ENCODE measurements around the gene PDCD2. TPM values are rescaled to one million over a fixed set of nuclear protein-coding genes. Genes with fewer than 3 reads are reported as not detected.

The PDCD2 gene
- total and polyA plus RNA-seq, 4 donors: 19.6 to 28.3 (median 23.2) TPM

DNA sequence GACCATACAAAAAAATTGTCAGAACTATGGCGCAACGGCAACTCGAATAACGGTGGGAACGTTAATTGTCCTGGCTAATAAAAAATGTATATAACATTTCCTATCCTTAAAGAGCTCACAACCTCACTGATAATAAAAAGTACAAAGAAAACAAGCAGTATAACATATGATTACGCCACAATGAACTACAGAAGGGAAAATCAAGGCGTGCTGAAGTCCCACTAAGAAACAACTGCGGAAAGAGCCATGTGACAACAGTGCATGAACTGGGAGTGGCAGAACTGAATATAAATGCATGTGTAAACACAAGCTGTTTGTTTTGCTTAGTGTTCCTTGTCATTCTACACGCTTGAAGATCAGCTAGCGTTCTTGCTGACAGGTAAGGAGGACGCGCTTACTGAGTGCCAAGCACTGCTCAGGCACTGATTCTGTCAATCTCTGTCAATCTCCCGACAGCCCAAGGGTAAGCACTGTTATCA, 30.9 kb downstream of the PDCD2 start:
- WGBS: under 1% methylated on average over 13 of the region's 13 CpGs

More for the DNA sequence above, 30.9 kb downstream of the PDCD2 start:
- H3K27ac ChIP-seq (ENCODE audit: low read depth in 1 of 2, low read length in 2 of 2): peak overlapping the region; percentile 80 to 98
- peaks cover 0 to 2% (median under 1%) of the 10 kb centered on the region in 4 donors for H3K36me3 ChIP-seq (ENCODE audit: control insufficient read depth in 4 of 4, insufficient read depth in 3 of 4, low read depth in 1 of 4, low read length in 3 of 4)
- TF ChIP-seq RXRA (IDR thresholded peaks at IDR 0.05): no peak
- TF ChIP-seq HNF4G (IDR thresholded peaks at IDR 0.05): no peak
- TF ChIP-seq, protein P1, sequence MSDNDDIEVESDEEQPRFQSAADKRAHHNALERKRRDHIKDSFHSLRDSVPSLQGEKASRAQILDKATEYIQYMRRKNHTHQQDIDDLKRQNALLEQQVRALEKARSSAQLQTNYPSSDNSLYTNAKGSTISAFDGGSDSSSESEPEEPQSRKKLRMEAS (IDR thresholded peaks at IDR 0.05): no peak
- no peak for TF ChIP-seq JUND (IDR thresholded peaks at IDR 0.05)
- TF ChIP-seq YY1 (IDR thresholded peaks at IDR 0.05): no peak
- TF ChIP-seq HNF4A (conservative IDR thresholded peaks at IDR 0.05): no peak
- TF ChIP-seq FOXA2 (IDR thresholded peaks at IDR 0.05): no peak
- TF ChIP-seq, protein P2, sequence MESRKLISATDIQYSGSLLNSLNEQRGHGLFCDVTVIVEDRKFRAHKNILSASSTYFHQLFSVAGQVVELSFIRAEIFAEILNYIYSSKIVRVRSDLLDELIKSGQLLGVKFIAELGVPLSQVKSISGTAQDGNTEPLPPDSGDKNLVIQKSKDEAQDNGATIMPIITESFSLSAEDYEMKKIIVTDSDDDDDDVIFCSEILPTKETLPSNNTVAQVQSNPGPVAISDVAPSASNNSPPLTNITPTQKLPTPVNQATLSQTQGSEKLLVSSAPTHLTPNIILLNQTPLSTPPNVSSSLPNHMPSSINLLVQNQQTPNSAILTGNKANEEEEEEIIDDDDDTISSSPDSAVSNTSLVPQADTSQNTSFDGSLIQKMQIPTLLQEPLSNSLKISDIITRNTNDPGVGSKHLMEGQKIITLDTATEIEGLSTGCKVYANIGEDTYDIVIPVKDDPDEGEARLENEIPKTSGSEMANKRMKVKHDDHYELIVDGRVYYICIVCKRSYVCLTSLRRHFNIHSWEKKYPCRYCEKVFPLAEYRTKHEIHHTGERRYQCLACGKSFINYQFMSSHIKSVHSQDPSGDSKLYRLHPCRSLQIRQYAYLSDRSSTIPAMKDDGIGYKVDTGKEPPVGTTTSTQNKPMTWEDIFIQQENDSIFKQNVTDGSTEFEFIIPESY (IDR thresholded peaks at IDR 0.05): no peak
- TF ChIP-seq, protein P3, sequence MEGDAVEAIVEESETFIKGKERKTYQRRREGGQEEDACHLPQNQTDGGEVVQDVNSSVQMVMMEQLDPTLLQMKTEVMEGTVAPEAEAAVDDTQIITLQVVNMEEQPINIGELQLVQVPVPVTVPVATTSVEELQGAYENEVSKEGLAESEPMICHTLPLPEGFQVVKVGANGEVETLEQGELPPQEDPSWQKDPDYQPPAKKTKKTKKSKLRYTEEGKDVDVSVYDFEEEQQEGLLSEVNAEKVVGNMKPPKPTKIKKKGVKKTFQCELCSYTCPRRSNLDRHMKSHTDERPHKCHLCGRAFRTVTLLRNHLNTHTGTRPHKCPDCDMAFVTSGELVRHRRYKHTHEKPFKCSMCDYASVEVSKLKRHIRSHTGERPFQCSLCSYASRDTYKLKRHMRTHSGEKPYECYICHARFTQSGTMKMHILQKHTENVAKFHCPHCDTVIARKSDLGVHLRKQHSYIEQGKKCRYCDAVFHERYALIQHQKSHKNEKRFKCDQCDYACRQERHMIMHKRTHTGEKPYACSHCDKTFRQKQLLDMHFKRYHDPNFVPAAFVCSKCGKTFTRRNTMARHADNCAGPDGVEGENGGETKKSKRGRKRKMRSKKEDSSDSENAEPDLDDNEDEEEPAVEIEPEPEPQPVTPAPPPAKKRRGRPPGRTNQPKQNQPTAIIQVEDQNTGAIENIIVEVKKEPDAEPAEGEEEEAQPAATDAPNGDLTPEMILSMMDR (IDR thresholded peaks at IDR 0.05; ENCODE audit: low read depth, low read length, missing input control): no peak
- TF ChIP-seq SP1 (IDR thresholded peaks at IDR 0.05): no peak
- no peak for TF ChIP-seq RAD21 (IDR thresholded peaks at IDR 0.05)
- TF ChIP-seq NR2F2 (IDR thresholded peaks at IDR 0.05): no peak
- TF ChIP-seq REST (IDR thresholded peaks at IDR 0.05): no peak
- DNase-seq (ENCODE audit: low spot score): no peak
- peak overlapping the region; percentile 24 to 100 for H3K9ac ChIP-seq (ENCODE audit: low read depth in 1 of 2, low read length in 2 of 2)
- peaks cover 5 to 50% (median 42%) of the 10 kb centered on the region in 4 donors for H3K4me1 ChIP-seq (ENCODE audit: control insufficient read depth in 4 of 4, insufficient read depth in 4 of 4, low read length in 3 of 4)
- H3K9me3 ChIP-seq (ENCODE audit: control insufficient read depth in 4 of 4, low read length in 3 of 4): no peaks in the 10 kb centered on the region
- peak overlapping the region; percentile 87 to 100 (median 91) for H3K4me3 ChIP-seq (ENCODE audit: low read depth in 1 of 3, low read length in 3 of 3)
- no peaks in the 10 kb centered on the region for H3K27me3 ChIP-seq (ENCODE audit: control insufficient read depth in 4 of 4, insufficient read depth in 4 of 4, low read length in 3 of 4)
